Skin epidermis (tissue), 12 donors: Measurements from ENCODE around the gene PDE8A.

Source experiments
- H3K27ac ChIP-seq, 21 experiments: fragments of 200-600 bp; sonication (generic) in 11 of 21; one replicate each; pipeline ENCODE4 v1.5.0; 2020; ENCODE audit warnings: mild to moderate bottlenecking in 3 of 21, inconsistent platforms in 2 of 21, moderate library complexity in 2 of 21
- H3K4me3 ChIP-seq, 7 experiments: fragments of 200-600 bp; sonication (generic) in 2 of 7; one replicate each; pipeline ENCODE4 v1.5.0; 2020; ENCODE audit warnings: inconsistent platforms in 2 of 7, mild to moderate bottlenecking in 2 of 7, moderate library complexity in 1 of 7

Gene PDE8A

GRCh38 chr15:85114886-85115285 lies 133.2 kb downstream of the PDE8A start:
- H3K27ac ChIP-seq = no peak overlapping the region

GRCh38 chr15:85116066-85116465 lies 134.4 kb downstream of the PDE8A start:
- Histone ChIP-seq H3K27ac (no peak overlapping the region), H3K4me3 (no peak overlapping the region)

More at GRCh38 chr15:85114886-85115285, 133.2 kb downstream of the PDE8A start:
- H3K4me3 ChIP-seq = no peak overlapping the region

GRCh38 chr15:85116494-85116893 lies 134.8 kb downstream of the PDE8A start:
- H3K27ac ChIP-seq = no peak overlapping the region
- no peak overlapping the region for H3K4me3 ChIP-seq

GRCh38 chr15:85116925-85117646 lies 135.4 kb downstream of the PDE8A start:
- no peak overlapping the region for H3K4me3 ChIP-seq
- no peak overlapping the region for H3K27ac ChIP-seq

- Histone ChIP-seq H3K4me3 (no peak overlapping the region), H3K27ac (no peak overlapping the region)
Measured at GRCh38 chr15:85118173-85118572, 136.5 kb downstream of the PDE8A start.

GRCh38 chr15:85118581-85118980 lies 136.9 kb downstream of the PDE8A start:
- Histone ChIP-seq H3K27ac (no peak overlapping the region), H3K4me3 (no peak overlapping the region)

GRCh38 chr15:85120351-85121113 lies 138.9 kb downstream of the PDE8A start:
- Histone ChIP-seq H3K27ac (no peak overlapping the region), H3K4me3 (no peak overlapping the region)

- Histone ChIP-seq H3K27ac (no peak overlapping the region), H3K4me3 (no peak overlapping the region)
Measured at GRCh38 chr15:85124173-85124572, 142.5 kb downstream of the PDE8A start.

GRCh38 chr15:85125056-85125661 lies 143.5 kb downstream of the PDE8A start:
- Histone ChIP-seq H3K27ac (no peak overlapping the region), H3K4me3 (no peak overlapping the region)

- Histone ChIP-seq H3K27ac (no peak overlapping the region), H3K4me3 (no peak overlapping the region)
Measured at GRCh38 chr15:85128621-85129020, 147.0 kb downstream of the PDE8A start.

GRCh38 chr15:85129881-85130280 lies 148.2 kb downstream of the PDE8A start:
- Histone ChIP-seq H3K4me3 (no peak overlapping the region), H3K27ac (no peak overlapping the region)

GRCh38 chr15:85131915-85132314 lies 150.3 kb downstream of the PDE8A start:
- no peak overlapping the region for H3K4me3 ChIP-seq

GRCh38 chr15:85133709-85134108 lies 152.1 kb downstream of the PDE8A start:
- Histone ChIP-seq H3K4me3 (no peak overlapping the region), H3K27ac (no peak overlapping the region)

More at GRCh38 chr15:85131915-85132314, 150.3 kb downstream of the PDE8A start:
- no peak overlapping the region for H3K27ac ChIP-seq

GRCh38 chr15:85137489-85138168 lies 156.0 kb downstream of the PDE8A start:
- no peak overlapping the region for H3K27ac ChIP-seq
- no peak overlapping the region for H3K4me3 ChIP-seq

GRCh38 chr15:85139391-85139790 lies 157.7 kb downstream of the PDE8A start:
- no peak overlapping the region for H3K4me3 ChIP-seq

GRCh38 chr15:85141726-85142125 lies 160.1 kb downstream of the PDE8A start:
- H3K4me3 ChIP-seq = no peak overlapping the region

More at GRCh38 chr15:85139391-85139790, 157.7 kb downstream of the PDE8A start:
- no peak overlapping the region for H3K27ac ChIP-seq

GRCh38 chr15:85142312-85142711 lies 160.7 kb downstream of the PDE8A start:
- Histone ChIP-seq H3K27ac (no peak overlapping the region), H3K4me3 (no peak overlapping the region)

More at GRCh38 chr15:85141726-85142125, 160.1 kb downstream of the PDE8A start:
- no peak overlapping the region for H3K27ac ChIP-seq

- H3K4me3 ChIP-seq = no peak overlapping the region
- H3K27ac ChIP-seq = no peak overlapping the region
Measured at GRCh38 chr15:85149465-85150129, 167.9 kb downstream of the PDE8A start.

GRCh38 chr15:85150130-85150480 lies 168.4 kb downstream of the PDE8A start:
- Histone ChIP-seq H3K4me3 (no peak overlapping the region), H3K27ac (no peak overlapping the region)

- Histone ChIP-seq H3K27ac (no peak overlapping the region), H3K4me3 (no peak overlapping the region)
Measured at GRCh38 chr15:85151145-85151544, 169.5 kb downstream of the PDE8A start.
